Raji (cell line): ENCODE data around the gene PDGFRA.

Source experiments
- POLR2A ChIP-seq: IDR thresholded peaks from 2 replicates; pipeline ENCODE4 v1.6.1; 2011; ENCODE audit warnings: low read depth, low read length, control low read depth; ENCODE audit not compliant: insufficient read depth

Gene PDGFRA

DNA sequence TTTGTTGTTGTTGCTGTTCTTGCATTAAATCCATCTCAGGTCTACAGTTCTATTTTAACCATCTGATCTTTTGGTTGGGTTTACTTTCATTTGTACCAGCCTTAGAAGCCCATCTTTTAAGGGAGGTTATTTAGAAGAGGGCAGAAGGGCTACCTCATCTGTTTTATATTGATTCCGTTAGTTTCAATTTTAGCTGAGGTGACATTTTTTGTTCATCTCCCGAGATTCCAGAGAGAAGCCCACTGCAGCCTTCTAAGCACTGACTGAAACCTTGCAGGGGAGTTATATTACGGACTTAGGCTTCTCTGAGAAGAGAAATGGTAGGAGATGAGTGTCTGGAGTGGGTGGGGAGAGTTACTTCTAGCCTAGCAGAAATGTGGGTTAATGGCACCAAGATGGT, 101.8 kb downstream of the PDGFRA start:
- TF ChIP-seq POLR2A: no peak

GRCh38 chr4:54332542-54332941, 103.4 kb downstream of the PDGFRA start:
- no peak for TF ChIP-seq POLR2A

GRCh38 chr4:54333657-54334056, 104.6 kb downstream of the PDGFRA start:
- no peak for TF ChIP-seq POLR2A

DNA sequence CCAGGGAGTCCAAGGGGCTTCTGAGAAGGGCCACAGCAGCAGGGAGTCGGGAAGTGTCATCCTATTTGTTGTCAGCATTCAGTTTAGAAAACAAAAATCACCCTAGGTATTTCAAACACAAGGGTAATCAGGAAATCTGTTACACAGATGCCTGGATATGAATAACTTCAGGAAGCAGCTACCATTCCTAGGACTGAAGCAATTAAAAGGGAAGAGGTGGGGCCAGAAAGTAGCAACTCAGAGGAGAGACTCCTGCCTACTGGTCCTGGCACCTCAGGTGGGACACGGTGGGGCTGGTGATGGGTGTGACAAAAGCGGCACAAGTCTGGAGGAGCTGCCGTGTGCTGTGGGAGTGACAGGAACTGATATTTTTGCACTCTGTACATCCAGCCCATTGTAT, 107.9 kb downstream of the PDGFRA start:
- no peak for TF ChIP-seq POLR2A
